Activated T-cell treated with anti-CD3 and anti-CD28 coated beads, Interleukin-2, amount 50 U/mL, for 1 hour (primary cell): Measurements from ENCODE around the gene PARD3.

Experiments
- DNase-seq: peaks from one replicate; pipeline ENCODE4 v3.0.0-alpha.2; 2020

Gene PARD3

GRCh38 chr10:34480345-34480744, 334.8 kb downstream of the PARD3 start:
- no peak for DNase-seq

GRCh38 chr10:34479520-34480179, 335.4 kb downstream of the PARD3 start:
- DNase-seq = no peak

- DNase-seq = no peak
These were observed 337.8 kb downstream of the PARD3 start for GRCh38 chr10:34477249-34477648.

- no peak for DNase-seq
These were observed 338.5 kb downstream of the PARD3 start for GRCh38 chr10:34476608-34477007.

- no peak for DNase-seq
These were observed 339.3 kb downstream of the PARD3 start for GRCh38 chr10:34475786-34476185.

GRCh38 chr10:34475274-34475646, 339.8 kb downstream of the PARD3 start:
- DNase-seq = no peak

GRCh38 chr10:34474555-34475273, 340.4 kb downstream of the PARD3 start:
- DNase-seq = no peak

- DNase-seq = no peak
These were observed 341.1 kb downstream of the PARD3 start for GRCh38 chr10:34474009-34474376.

- no peak for DNase-seq
These were observed 341.7 kb downstream of the PARD3 start for GRCh38 chr10:34473174-34474008.

- DNase-seq = no peak
These were observed 344.8 kb downstream of the PARD3 start for GRCh38 chr10:34470307-34470706.

- DNase-seq = no peak
These were observed 345.6 kb downstream of the PARD3 start for GRCh38 chr10:34469446-34469845.

GRCh38 chr10:34467902-34468301, 347.2 kb downstream of the PARD3 start:
- no peak for DNase-seq

- no peak for DNase-seq
These were observed 347.7 kb downstream of the PARD3 start for GRCh38 chr10:34467364-34467763.

- DNase-seq = no peak
These were observed 349.4 kb downstream of the PARD3 start for GRCh38 chr10:34465678-34466077.

- DNase-seq = no peak
These were observed 350.5 kb downstream of the PARD3 start for GRCh38 chr10:34464591-34464990.

- no peak for DNase-seq
These were observed 351.1 kb downstream of the PARD3 start for GRCh38 chr10:34464000-34464399.

- no peak for DNase-seq
These were observed 352.1 kb downstream of the PARD3 start for GRCh38 chr10:34462993-34463392.

- no peak for DNase-seq
These were observed 353.0 kb downstream of the PARD3 start for GRCh38 chr10:34462056-34462455.

GRCh38 chr10:34454590-34455261, 360.4 kb downstream of the PARD3 start:
- no peak for DNase-seq

- DNase-seq = no peak
These were observed 365.3 kb downstream of the PARD3 start for GRCh38 chr10:34449836-34450235.

GRCh38 chr10:34446049-34446448, 369.0 kb downstream of the PARD3 start:
- no peak for DNase-seq

- DNase-seq = no peak
These were observed 370.6 kb downstream of the PARD3 start for GRCh38 chr10:34444223-34445183.
